Upper lobe of left lung (tissue), 4 donors: Measurements from ENCODE around the gene SPOP.

Source experiments
- CTCF ChIP-seq, 6 experiments: fragments of 450-650 bp in 4 of 6; fragments of 200-600 bp in 2 of 6; sonication (generic) in 2 of 6; IDR thresholded peaks; one replicate each; pipeline ENCODE4 v1.5.1; 2016 to 2019; ENCODE audit warnings: antibody characterized with exemption in 6 of 6
- EP300 ChIP-seq, 4 donors: sonication (generic); formaldehyde crosslinking; IDR thresholded peaks; one replicate each; pipeline ENCODE4 v1.5.1; 2017; ENCODE audit warnings: antibody characterized with exemption in 4 of 4, control low read depth in 2 of 4
- POLR2A ChIP-seq, 4 donors: fragments of 450-650 bp; IDR thresholded peaks; one replicate each; pipeline ENCODE4 v1.5.1; 2016 to 2017; ENCODE audit warnings: antibody characterized with exemption in 4 of 4, mild to moderate bottlenecking in 2 of 4
- POLR2AphosphoS5 ChIP-seq, 2 donors: sonication (generic); formaldehyde crosslinking; IDR thresholded peaks; one replicate each; pipeline ENCODE4 v1.5.1; 2017; ENCODE audit warnings: antibody characterized with exemption in 2 of 2

GRCh38 chr17:49566668-49567071, 111.2 kb downstream of the SPOP start:
- no peak for TF ChIP-seq CTCF (IDR thresholded peaks at IDR 0.05)
- TF ChIP-seq POLR2A (IDR thresholded peaks at IDR 0.05): no peak
- TF ChIP-seq EP300 (IDR thresholded peaks at IDR 0.05): no peak
- no peak for TF ChIP-seq POLR2AphosphoS5 (IDR thresholded peaks at IDR 0.05)
